ENCODE data around the gene WRNIP1. TPM values are rescaled to one million over a fixed set of nuclear protein-coding genes. Genes with fewer than 3 reads are reported as not detected.

The WRNIP1 gene
- total RNA-seq, 1 donor from 2014 or later, result 46.5 TPM

DNA sequence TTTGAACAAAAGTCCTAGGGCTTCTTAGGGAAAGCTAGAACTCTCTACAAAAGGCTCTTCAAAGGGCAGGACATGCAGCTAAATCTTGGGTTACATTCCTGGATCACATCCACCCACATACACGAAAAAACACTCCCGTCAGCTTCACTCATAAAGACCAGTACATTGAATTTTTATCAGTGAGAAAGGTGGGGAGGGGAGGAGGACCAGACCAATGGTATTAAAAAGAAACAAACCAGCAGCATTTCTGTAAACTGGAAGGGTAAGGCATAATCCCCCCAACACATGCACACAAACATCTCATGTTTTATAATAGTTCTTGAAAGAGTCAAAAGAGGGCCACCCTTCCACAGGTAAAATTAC, 46.1 kb upstream of the WRNIP1 start:
- Mint-ChIP-seq H3K4me3 (ENCODE audit: unreplicated experiment) (no peak overlapping the region), H3K27me3 (ENCODE audit: unreplicated experiment) (no peaks in the 10 kb centered on the region), H3K27ac (ENCODE audit: unreplicated experiment) (no peak overlapping the region), H3K4me1 (ENCODE audit: low read depth, unreplicated experiment) (no peaks in the 10 kb centered on the region), H3K36me3 (ENCODE audit: unreplicated experiment) (no peaks in the 10 kb centered on the region), H3K9me3 (ENCODE audit: unreplicated experiment) (no peaks in the 10 kb centered on the region)
- TF ChIP-seq, protein P1, sequence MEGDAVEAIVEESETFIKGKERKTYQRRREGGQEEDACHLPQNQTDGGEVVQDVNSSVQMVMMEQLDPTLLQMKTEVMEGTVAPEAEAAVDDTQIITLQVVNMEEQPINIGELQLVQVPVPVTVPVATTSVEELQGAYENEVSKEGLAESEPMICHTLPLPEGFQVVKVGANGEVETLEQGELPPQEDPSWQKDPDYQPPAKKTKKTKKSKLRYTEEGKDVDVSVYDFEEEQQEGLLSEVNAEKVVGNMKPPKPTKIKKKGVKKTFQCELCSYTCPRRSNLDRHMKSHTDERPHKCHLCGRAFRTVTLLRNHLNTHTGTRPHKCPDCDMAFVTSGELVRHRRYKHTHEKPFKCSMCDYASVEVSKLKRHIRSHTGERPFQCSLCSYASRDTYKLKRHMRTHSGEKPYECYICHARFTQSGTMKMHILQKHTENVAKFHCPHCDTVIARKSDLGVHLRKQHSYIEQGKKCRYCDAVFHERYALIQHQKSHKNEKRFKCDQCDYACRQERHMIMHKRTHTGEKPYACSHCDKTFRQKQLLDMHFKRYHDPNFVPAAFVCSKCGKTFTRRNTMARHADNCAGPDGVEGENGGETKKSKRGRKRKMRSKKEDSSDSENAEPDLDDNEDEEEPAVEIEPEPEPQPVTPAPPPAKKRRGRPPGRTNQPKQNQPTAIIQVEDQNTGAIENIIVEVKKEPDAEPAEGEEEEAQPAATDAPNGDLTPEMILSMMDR (IDR thresholded peaks at IDR 0.05; ENCODE audit: partially characterized antibody, unreplicated experiment), result no peak
- no peak for DNase-seq

DNA sequence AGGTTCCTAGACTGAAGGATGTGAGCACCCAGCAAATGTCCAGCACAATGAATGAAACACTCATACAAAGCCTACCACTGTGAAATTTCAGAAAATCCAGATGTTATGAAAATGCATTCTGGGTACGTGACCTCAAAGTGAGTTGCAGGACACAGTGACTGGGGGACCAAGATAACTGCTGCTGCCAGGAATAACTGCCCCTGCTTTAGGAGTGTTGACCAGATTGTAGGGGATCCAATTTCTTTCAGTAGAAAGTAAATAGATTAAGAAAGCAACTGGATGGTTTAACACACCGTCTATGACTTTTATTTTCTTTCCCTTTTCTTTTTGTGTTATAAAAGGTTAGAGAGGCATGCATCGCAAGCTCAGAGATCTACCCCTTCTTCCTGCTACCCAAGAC, 44.0 kb upstream of the WRNIP1 start:
- no peak overlapping the region for H3K4me3 Mint-ChIP-seq (ENCODE audit: unreplicated experiment)
- TF ChIP-seq, protein P1 (IDR thresholded peaks at IDR 0.05; ENCODE audit: partially characterized antibody, unreplicated experiment), result no peak
- no peak overlapping the region for H3K27ac Mint-ChIP-seq (ENCODE audit: unreplicated experiment)
- H3K36me3 Mint-ChIP-seq (ENCODE audit: unreplicated experiment), result no peaks in the 10 kb centered on the region
- no peak for DNase-seq
- H3K9me3 Mint-ChIP-seq (ENCODE audit: unreplicated experiment), result no peaks in the 10 kb centered on the region
- H3K27me3 Mint-ChIP-seq (ENCODE audit: unreplicated experiment), result peaks cover 4% of the 10 kb centered on the region
- no peaks in the 10 kb centered on the region for H3K4me1 Mint-ChIP-seq (ENCODE audit: low read depth, unreplicated experiment)

DNA sequence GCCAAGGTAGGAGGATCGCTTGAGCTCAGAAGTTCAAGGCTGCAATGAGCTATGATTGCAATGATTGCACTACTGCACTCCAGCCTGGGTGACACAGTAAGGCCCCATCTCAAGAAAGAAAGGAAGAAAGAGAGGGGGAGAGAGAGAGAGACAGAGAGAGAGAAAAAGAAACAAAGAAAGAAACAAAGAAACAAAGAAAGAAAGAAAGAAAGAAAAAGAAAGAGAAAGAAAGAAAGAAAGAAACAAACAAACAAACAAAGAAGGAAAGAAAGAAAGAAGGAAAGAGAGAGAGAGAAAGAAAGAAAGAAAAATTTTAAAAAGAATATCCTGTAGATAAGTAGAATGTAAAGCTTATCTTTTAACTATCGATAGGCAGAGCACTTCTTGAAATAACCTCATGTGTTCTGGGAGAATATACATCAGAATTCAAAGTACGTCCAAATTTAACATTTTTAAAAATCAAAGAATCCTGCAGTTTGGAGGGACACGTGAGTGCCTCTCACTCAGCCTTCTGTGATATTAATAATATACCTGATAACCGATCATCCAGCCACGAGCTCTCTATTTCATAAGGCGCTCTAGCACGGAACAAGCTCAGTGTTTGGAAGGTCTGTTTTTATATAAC, 39.7 kb upstream of the WRNIP1 start:
- Mint-ChIP-seq H3K27ac (ENCODE audit: unreplicated experiment) (no peak overlapping the region), H3K36me3 (ENCODE audit: unreplicated experiment) (no peaks in the 10 kb centered on the region), H3K9me3 (ENCODE audit: unreplicated experiment) (peaks cover 1% of the 10 kb centered on the region), H3K4me3 (ENCODE audit: unreplicated experiment) (no peak overlapping the region), H3K4me1 (ENCODE audit: low read depth, unreplicated experiment) (peaks cover 7% of the 10 kb centered on the region), H3K27me3 (ENCODE audit: unreplicated experiment) (peaks cover 5% of the 10 kb centered on the region)
- DNase-seq, result no peak
- TF ChIP-seq, protein P1 (IDR thresholded peaks at IDR 0.05; ENCODE audit: partially characterized antibody, unreplicated experiment), result no peak

DNA sequence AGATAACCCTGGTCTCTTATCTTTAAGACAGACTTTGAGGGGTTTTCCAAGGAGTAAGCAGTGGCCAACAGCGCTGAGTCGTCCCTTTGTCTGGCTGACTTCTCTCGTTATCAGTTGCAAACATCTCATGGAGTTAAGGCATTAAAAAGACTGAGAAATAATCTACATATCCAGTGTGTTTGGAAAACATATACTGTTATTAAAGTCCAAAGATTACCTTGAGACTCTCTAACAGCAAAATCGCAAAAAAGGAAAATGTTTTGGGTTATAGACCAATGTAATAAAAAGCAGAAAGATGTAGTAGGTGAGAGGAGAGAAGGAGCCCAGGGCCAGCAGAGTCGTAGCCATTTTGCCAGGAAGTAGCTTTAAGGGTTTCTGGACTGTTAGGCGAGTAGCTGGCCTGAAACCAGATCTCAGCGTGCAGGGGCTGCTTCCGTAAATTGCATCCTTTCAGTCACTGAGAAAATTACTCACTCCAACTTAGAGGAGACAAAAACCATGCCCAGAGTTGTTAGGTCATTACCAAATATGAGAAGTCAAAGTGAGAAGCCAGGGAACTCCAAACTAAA, 39.1 kb upstream of the WRNIP1 start:
- TF ChIP-seq, protein P1 (IDR thresholded peaks at IDR 0.05; ENCODE audit: partially characterized antibody, unreplicated experiment), result no peak
- peaks cover 5% of the 10 kb centered on the region for H3K27me3 Mint-ChIP-seq (ENCODE audit: unreplicated experiment)
- DNase-seq, result no peak
- H3K9me3 Mint-ChIP-seq (ENCODE audit: unreplicated experiment), result peaks cover 1% of the 10 kb centered on the region
- no peak overlapping the region for H3K27ac Mint-ChIP-seq (ENCODE audit: unreplicated experiment)
- H3K4me1 Mint-ChIP-seq (ENCODE audit: low read depth, unreplicated experiment), result peaks cover 7% of the 10 kb centered on the region
- H3K36me3 Mint-ChIP-seq (ENCODE audit: unreplicated experiment), result no peaks in the 10 kb centered on the region
- H3K4me3 Mint-ChIP-seq (ENCODE audit: unreplicated experiment), result no peak overlapping the region

DNA sequence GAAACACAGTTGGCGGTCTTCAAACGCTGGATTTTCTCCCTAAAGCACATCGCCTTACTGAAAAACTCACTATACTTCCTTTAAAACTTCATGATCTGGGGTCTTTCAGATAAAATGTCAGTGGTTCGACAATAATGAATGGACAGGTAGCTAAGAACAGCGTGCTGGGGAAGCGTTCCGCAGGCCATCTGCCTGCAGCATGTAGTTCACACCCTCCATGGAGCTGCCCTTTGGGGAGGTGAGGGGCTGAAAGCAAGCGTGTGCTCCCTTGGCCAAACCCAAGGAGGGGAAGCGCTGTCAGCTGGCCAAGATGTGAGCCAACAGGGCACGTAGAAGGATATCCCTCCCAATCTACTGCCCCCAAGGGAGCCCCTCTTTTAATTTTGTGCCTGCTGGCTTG, 35.3 kb upstream of the WRNIP1 start:
- Mint-ChIP-seq H3K4me3 (ENCODE audit: unreplicated experiment) (no peak overlapping the region), H3K36me3 (ENCODE audit: unreplicated experiment) (no peaks in the 10 kb centered on the region), H3K9me3 (ENCODE audit: unreplicated experiment) (peaks cover 3% of the 10 kb centered on the region), H3K27ac (ENCODE audit: unreplicated experiment) (no peak overlapping the region), H3K27me3 (ENCODE audit: unreplicated experiment) (peaks cover 6% of the 10 kb centered on the region), H3K4me1 (ENCODE audit: low read depth, unreplicated experiment) (peaks cover 20% of the 10 kb centered on the region)
- TF ChIP-seq, protein P1 (IDR thresholded peaks at IDR 0.05; ENCODE audit: partially characterized antibody, unreplicated experiment), result no peak
- no peak for DNase-seq

Measured in glutamatergic neuron (in vitro differentiated cells).